ENCODE results near the gene BBLN.
"Not testable (repeated sequence)": the region's sequence is repeated elsewhere in the genome, so short reads cannot be mapped to it uniquely, and the experiment has no call there.

DNA sequence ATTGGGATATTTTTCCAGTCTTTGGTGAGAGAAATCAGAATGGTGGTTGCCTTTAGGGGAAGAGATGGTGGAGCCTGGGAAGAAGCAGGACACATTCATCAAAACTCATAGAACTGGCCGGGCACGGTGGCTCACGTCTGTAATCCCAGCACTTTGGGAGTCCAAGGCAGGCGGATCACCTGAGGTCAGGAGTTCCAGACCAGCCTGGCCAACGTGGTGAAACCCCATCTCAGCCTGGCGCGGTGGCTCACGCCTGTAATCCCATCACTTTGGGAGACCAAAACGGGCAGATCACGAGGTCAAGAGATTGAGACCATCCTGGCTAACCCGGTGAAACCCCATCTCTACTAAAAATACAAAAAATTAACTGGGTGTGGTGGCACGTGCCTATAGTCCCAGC is 48.3 kb upstream of the BBLN start:
- TF ChIP-seq CTCF (IDR thresholded peaks at IDR 0.05 in 4 of 5, conservative IDR thresholded peaks at IDR 0.05 in 1 of 5); POLR2A (IDR thresholded peaks at IDR 0.05): not testable (repeated sequence)
